Colonic mucosa (tissue), 4 donors: ENCODE measurements around the gene TBC1D16. TPM values are rescaled to one million over a fixed set of nuclear protein-coding genes. Genes with fewer than 3 reads are reported as not detected.

Experiments used
- DNase-seq: peaks from one replicate; pipeline ENCODE4 v3.0.0-alpha.2; 2020
- H3K27ac ChIP-seq: fragments of 200-600 bp; one replicate; pipeline ENCODE4 v1.8.0; 2021
- H3K27me3 ChIP-seq: fragments of 200-600 bp; one replicate; pipeline ENCODE4 v1.8.0; 2021
- H3K36me3 ChIP-seq: fragments of 200-600 bp; one replicate; pipeline ENCODE4 v1.8.0; 2021
- H3K4me1 ChIP-seq: fragments of 200-600 bp; one replicate; pipeline ENCODE4 v1.8.0; 2021; ENCODE audit warnings: mild to moderate bottlenecking
- H3K4me3 ChIP-seq: fragments of 200-600 bp; one replicate; pipeline ENCODE4 v1.8.0; 2021
- H3K9ac ChIP-seq, 2 donors: one replicate each; pipeline ENCODE4 v1.7.0; 2013; ENCODE audit warnings: control low read depth in 2 of 2, low read depth in 2 of 2, low read length in 2 of 2
- H3K9me3 ChIP-seq: fragments of 200-600 bp; one replicate; pipeline ENCODE4 v1.8.0; 2021
- intact Hi-C: fragments of 100-400 bp; cut with DNase I; formaldehyde crosslinking; loops from one replicate; pipeline ENCODE4 v1.14.1; 2022
- total RNA-seq, 2 donors: library from RNA; stranded (reverse); fragmentation: NEBNext Ultra II Directional in 1 of 2; extraction: Animal tissue kit (Norgen Biotek cat#: 25700) in 1 of 2; gene quantifications; one replicate each; pipeline ENCODE4 v1.2.1, GENCODE V29; 2021
- TF ChIP-seq, protein P1 (sequence below): fragments of 200-600 bp; IDR thresholded peaks from one replicate; pipeline ENCODE4 v1.8.0; 2022; ENCODE audit warnings: antibody characterized with exemption, mild to moderate bottlenecking
- donor health status: healthy.
- donor health status: DM: no; HTN: no; CAD: no.
- donor health status: DM: no; HTN: no; CAD: no.

Gene TBC1D16
- total RNA-seq, 2 donors from 2014 or later, result 14.4 to 19.8 TPM

- Histone ChIP-seq H3K9me3 (no peaks in the 10 kb centered on the region), H3K36me3 (no peaks in the 10 kb centered on the region), H3K4me1 (peaks cover 24% of the 10 kb centered on the region), H3K27me3 (no peaks in the 10 kb centered on the region), H3K9ac (peak overlapping the region in 1 of 2 donors; percentile 44), H3K4me3 (no peak overlapping the region), H3K27ac (no peak overlapping the region)
- DNase-seq, result peak; percentile 66
- TF ChIP-seq, protein P1, sequence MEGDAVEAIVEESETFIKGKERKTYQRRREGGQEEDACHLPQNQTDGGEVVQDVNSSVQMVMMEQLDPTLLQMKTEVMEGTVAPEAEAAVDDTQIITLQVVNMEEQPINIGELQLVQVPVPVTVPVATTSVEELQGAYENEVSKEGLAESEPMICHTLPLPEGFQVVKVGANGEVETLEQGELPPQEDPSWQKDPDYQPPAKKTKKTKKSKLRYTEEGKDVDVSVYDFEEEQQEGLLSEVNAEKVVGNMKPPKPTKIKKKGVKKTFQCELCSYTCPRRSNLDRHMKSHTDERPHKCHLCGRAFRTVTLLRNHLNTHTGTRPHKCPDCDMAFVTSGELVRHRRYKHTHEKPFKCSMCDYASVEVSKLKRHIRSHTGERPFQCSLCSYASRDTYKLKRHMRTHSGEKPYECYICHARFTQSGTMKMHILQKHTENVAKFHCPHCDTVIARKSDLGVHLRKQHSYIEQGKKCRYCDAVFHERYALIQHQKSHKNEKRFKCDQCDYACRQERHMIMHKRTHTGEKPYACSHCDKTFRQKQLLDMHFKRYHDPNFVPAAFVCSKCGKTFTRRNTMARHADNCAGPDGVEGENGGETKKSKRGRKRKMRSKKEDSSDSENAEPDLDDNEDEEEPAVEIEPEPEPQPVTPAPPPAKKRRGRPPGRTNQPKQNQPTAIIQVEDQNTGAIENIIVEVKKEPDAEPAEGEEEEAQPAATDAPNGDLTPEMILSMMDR, result no peak
- intact Hi-C loops, result loop anchor here (5.0 kb wide), 2 partner anchors 139 to 194 kb away; no protein-coding TSS in a partner anchor
These were observed 49.1 kb downstream of the TBC1D16 start for GRCh38 chr17:79986411-79987186.

DNA sequence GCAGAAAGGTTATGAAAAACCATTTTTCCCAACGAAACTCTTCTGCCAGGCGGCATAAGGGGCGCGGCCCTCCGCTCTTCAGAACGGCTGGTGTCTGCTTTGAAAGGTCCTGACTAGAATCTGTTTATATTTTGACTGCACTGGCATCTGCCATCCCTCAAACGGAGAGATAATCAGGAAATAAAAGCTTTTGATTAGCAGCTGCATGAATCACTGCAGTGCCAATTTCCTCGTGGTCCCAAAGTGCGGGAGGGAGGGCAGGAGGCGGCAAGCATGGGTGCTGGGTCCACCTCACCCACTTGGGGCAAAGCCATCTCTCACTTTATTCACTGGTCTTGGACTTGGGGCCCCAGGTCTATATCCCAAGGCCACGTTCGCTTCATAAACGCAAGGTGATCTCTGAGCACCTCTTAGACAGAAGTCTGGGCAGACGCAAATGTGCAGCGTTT lies 49.7 kb downstream of the TBC1D16 start:
- H3K27ac ChIP-seq, result no peak overlapping the region
- intact Hi-C loops, result loop anchor here (5.0 kb wide), 2 partner anchors 139 to 194 kb away; no protein-coding TSS in a partner anchor

DNA sequence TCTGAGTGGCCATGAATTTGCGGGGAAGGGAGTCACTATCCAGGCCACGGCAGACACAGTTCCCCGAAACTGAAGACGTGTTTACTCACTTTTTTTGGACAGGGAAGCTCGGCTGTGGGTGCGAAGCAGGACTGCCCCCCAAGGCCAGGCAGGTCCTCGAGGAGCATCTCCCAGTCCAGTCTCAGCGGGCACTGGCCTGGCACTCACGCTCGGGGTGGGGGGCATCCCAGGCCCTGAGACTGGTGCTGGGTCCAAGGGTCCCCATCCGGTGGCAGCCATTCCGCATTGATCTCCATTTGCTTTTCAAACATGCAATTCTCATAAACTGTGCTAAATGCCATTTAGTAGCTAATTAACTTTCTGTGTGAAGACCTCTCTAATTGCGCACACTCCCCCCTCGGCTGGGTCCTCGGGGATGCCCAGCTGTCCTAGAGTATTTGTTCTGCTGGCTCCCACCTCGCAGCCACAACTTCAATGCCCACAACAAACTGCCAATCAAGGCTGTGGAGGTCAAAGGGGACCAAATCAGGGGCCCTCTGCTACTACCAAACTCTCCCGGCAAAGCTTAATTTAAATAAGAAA lies 50.2 kb downstream of the TBC1D16 start:
- H3K9me3 ChIP-seq, result no peaks in the 10 kb centered on the region
- H3K4me1 ChIP-seq, result peaks cover 17% of the 10 kb centered on the region
- H3K27me3 ChIP-seq, result no peaks in the 10 kb centered on the region
- DNase-seq, result no peak
- H3K4me3 ChIP-seq, result no peak overlapping the region
- intact Hi-C loops, result loop anchor here (5.0 kb wide), 2 partner anchors 138 to 193 kb away; no protein-coding TSS in a partner anchor
- H3K36me3 ChIP-seq, result no peaks in the 10 kb centered on the region
- no peak overlapping the region for H3K27ac ChIP-seq
- TF ChIP-seq, protein P1, result no peak
- no peak overlapping the region for H3K9ac ChIP-seq

More for the DNA sequence above, 49.7 kb downstream of the TBC1D16 start:
- Histone ChIP-seq H3K9me3 (no peaks in the 10 kb centered on the region), H3K9ac (no peak overlapping the region), H3K36me3 (no peaks in the 10 kb centered on the region), H3K27me3 (no peaks in the 10 kb centered on the region), H3K4me1 (peaks cover 21% of the 10 kb centered on the region), H3K4me3 (no peak overlapping the region)
- TF ChIP-seq, protein P1, result no peak
- DNase-seq, result no peak

- intact Hi-C loops, result loop anchor here (5.0 kb wide), 2 partner anchors 138 to 193 kb away; no protein-coding TSS in a partner anchor
- Histone ChIP-seq H3K9me3 (no peaks in the 10 kb centered on the region), H3K9ac (no peak overlapping the region), H3K4me1 (peaks cover 12% of the 10 kb centered on the region), H3K36me3 (no peaks in the 10 kb centered on the region), H3K4me3 (no peak overlapping the region), H3K27ac (no peak overlapping the region), H3K27me3 (no peaks in the 10 kb centered on the region)
- no peak for DNase-seq
- TF ChIP-seq, protein P1, result no peak
These were observed 50.8 kb downstream of the TBC1D16 start for GRCh38 chr17:79984877-79985276.

- TF ChIP-seq, protein P1, result no peak
- no peak overlapping the region for H3K9ac ChIP-seq
- no peaks in the 10 kb centered on the region for H3K27me3 ChIP-seq
- H3K36me3 ChIP-seq, result no peaks in the 10 kb centered on the region
- no peak for DNase-seq
- H3K4me3 ChIP-seq, result no peak overlapping the region
- no peak overlapping the region for H3K27ac ChIP-seq
- intact Hi-C loops, result no loop called here
- H3K4me1 ChIP-seq, result peaks cover 12% of the 10 kb centered on the region
- H3K9me3 ChIP-seq, result no peaks in the 10 kb centered on the region
These were observed 51.4 kb downstream of the TBC1D16 start for GRCh38 chr17:79984045-79984840.
